Astrocyte (in vitro differentiated cells and primary cell): ENCODE data around the gene SCPEP1. TPM values are rescaled to one million over a fixed set of nuclear protein-coding genes. Genes with fewer than 3 reads are reported as not detected.

Experiments used
- DNase-seq: peaks from one replicate; pipeline ENCODE4 v3.0.0-alpha.2; 2010; ENCODE audit warnings: low read depth
- FAIRE-seq: peaks from 2 replicates; lab custom pipeline; 2011; peaks lifted over from hg19 to GRCh38; lab: Jason Lieb, UNC
- H2AFZ ChIP-seq: 2 replicates; pipeline ENCODE4 v1.6.0; 2012; ENCODE audit warnings: low read depth, low read length, inconsistent platforms
- H3K27ac ChIP-seq: 2 replicates; pipeline ENCODE4 v1.5.1; 2011; ENCODE audit warnings: low read depth, low read length, inconsistent platforms
- H3K27me3 ChIP-seq: 2 replicates; pipeline ENCODE4 v1.6.0; 2011; ENCODE audit warnings: low read length, inconsistent platforms; ENCODE audit not compliant: insufficient read depth
- H3K36me3 ChIP-seq: 2 replicates; pipeline ENCODE4 v1.5.1; 2011; ENCODE audit warnings: low read length, inconsistent platforms; ENCODE audit not compliant: insufficient read depth
- H3K4me1 ChIP-seq: 2 replicates; pipeline ENCODE4 v1.5.1; 2011; ENCODE audit warnings: low read length, inconsistent platforms; ENCODE audit not compliant: insufficient read depth
- H3K4me2 ChIP-seq: 2 replicates; pipeline ENCODE4 v1.6.0; 2012; ENCODE audit warnings: low read length, inconsistent platforms
- H3K4me3 ChIP-seq: 2 replicates; pipeline ENCODE4 v1.5.1; 2011; ENCODE audit warnings: low read depth, mild to moderate bottlenecking, low read length, inconsistent platforms; ENCODE audit not compliant: insufficient read depth
- H3K79me2 ChIP-seq: 2 replicates; pipeline ENCODE4 v1.6.0; 2012; ENCODE audit warnings: mild to moderate bottlenecking, low read length, inconsistent platforms; ENCODE audit not compliant: insufficient read depth
- H3K9ac ChIP-seq: 2 replicates; pipeline ENCODE4 v1.6.0; 2012; ENCODE audit warnings: mild to moderate bottlenecking, low read length, inconsistent platforms
- H3K9me3 ChIP-seq: 2 replicates; pipeline ENCODE4 v1.5.1; 2012; ENCODE audit warnings: low read depth, mild to moderate bottlenecking, low read length, inconsistent platforms; ENCODE audit not compliant: insufficient read depth
- H4K20me1 ChIP-seq: 2 replicates; pipeline ENCODE4 v1.6.0; 2012; ENCODE audit warnings: low read length, inconsistent platforms; ENCODE audit not compliant: insufficient read depth
- H3K27ac Mint-ChIP-seq: one replicate; pipeline ENCODE4 v1.8.0; 2021; ENCODE audit warnings: mild to moderate bottlenecking, mixed read lengths; ENCODE audit not compliant: unreplicated experiment
- H3K27me3 Mint-ChIP-seq: one replicate; pipeline ENCODE4 v1.8.0; 2021; ENCODE audit warnings: low read depth, mixed read lengths; ENCODE audit not compliant: unreplicated experiment
- H3K36me3 Mint-ChIP-seq: one replicate; pipeline ENCODE4 v1.8.0; 2021; ENCODE audit warnings: low read depth, mixed read lengths; ENCODE audit not compliant: unreplicated experiment
- H3K4me1 Mint-ChIP-seq: one replicate; pipeline ENCODE4 v1.8.0; 2021; ENCODE audit warnings: low read depth, mixed read lengths; ENCODE audit not compliant: unreplicated experiment
- H3K4me3 Mint-ChIP-seq: one replicate; pipeline ENCODE4 v1.8.0; 2021; ENCODE audit warnings: mild to moderate bottlenecking, moderate library complexity, mixed read lengths; ENCODE audit not compliant: unreplicated experiment
- H3K9me3 Mint-ChIP-seq: one replicate; pipeline ENCODE4 v1.8.0; 2021; ENCODE audit warnings: mild to moderate bottlenecking, mixed read lengths; ENCODE audit not compliant: unreplicated experiment
- CTCF ChIP-seq: IDR thresholded peaks from 2 replicates; pipeline ENCODE4 v1.5.1; 2011; ENCODE audit warnings: low read depth, mild to moderate bottlenecking, inconsistent platforms, low read length, moderate library complexity; ENCODE audit not compliant: insufficient read depth
- EZH2 ChIP-seq: IDR thresholded peaks from 2 replicates; pipeline ENCODE4 v1.6.1; 2012; ENCODE audit warnings: mild to moderate bottlenecking, low read length, inconsistent platforms; ENCODE audit not compliant: insufficient read depth
- total RNA-seq: library from RNA; stranded (reverse); gene quantifications from 2 replicates; pipeline ENCODE4 v1.2.1, GENCODE V29; 2021

The SCPEP1 gene
- total RNA-seq, 1 donor from 2014 or later: 27.1 TPM

- Histone ChIP-seq H3K9ac (no peak overlapping the region), H3K27me3 (no peaks in the 10 kb centered on the region), H3K27ac (no peak overlapping the region), H3K4me1 (peaks cover 2% of the 10 kb centered on the region), H3K9me3 (no peaks in the 10 kb centered on the region), H2AFZ (no peak overlapping the region), H3K79me2 (no peaks in the 10 kb centered on the region), H3K4me2 (no peak overlapping the region), H4K20me1 (no peaks in the 10 kb centered on the region), H3K36me3 (no peaks in the 10 kb centered on the region), H3K4me3 (no peak overlapping the region)
- no peak for FAIRE-seq
- no peaks in the 10 kb centered on the region for H3K4me1 Mint-ChIP-seq
- H3K4me3 Mint-ChIP-seq: no peak overlapping the region
- H3K36me3 Mint-ChIP-seq: peaks cover 11% of the 10 kb centered on the region
- TF ChIP-seq EZH2 (no peak), CTCF (no peak)
- H3K27me3 Mint-ChIP-seq: no peaks in the 10 kb centered on the region
- H3K9me3 Mint-ChIP-seq: no peaks in the 10 kb centered on the region
- no peak for DNase-seq
- no peak overlapping the region for H3K27ac Mint-ChIP-seq
These were observed 11.1 kb downstream of the SCPEP1 start for GRCh38 chr17:56988901-56989572.

GRCh38 chr17:56992364-56992763, 14.4 kb downstream of the SCPEP1 start:
- Histone ChIP-seq H3K4me2 (no peak overlapping the region), H3K36me3 (no peaks in the 10 kb centered on the region), H3K79me2 (no peaks in the 10 kb centered on the region), H3K27me3 (no peaks in the 10 kb centered on the region), H3K4me3 (no peak overlapping the region), H3K9ac (no peak overlapping the region), H3K27ac (no peak overlapping the region), H3K9me3 (no peaks in the 10 kb centered on the region), H4K20me1 (no peaks in the 10 kb centered on the region), H3K4me1 (peaks cover 4% of the 10 kb centered on the region), H2AFZ (no peak overlapping the region)
- no peak overlapping the region for H3K27ac Mint-ChIP-seq
- no peak overlapping the region for H3K4me3 Mint-ChIP-seq
- no peak for FAIRE-seq
- H3K36me3 Mint-ChIP-seq: peaks cover 14% of the 10 kb centered on the region
- no peaks in the 10 kb centered on the region for H3K27me3 Mint-ChIP-seq
- no peaks in the 10 kb centered on the region for H3K4me1 Mint-ChIP-seq
- H3K9me3 Mint-ChIP-seq: no peaks in the 10 kb centered on the region
- TF ChIP-seq EZH2 (no peak), CTCF (no peak)
- DNase-seq: no peak
